Prostate gland (tissue), 2 donors: ENCODE measurements around the gene POM121L12.

Source experiments
- CTCF ChIP-seq, 4 experiments: fragments of 200-600 bp in 2 of 4; fragments of 450-650 bp in 2 of 4; sonication (generic) in 2 of 4; IDR thresholded peaks; 1 replicate in 3 of 4; 2 replicates in 1 of 4; pipeline ENCODE4 v1.5.1; 2016 to 2019; ENCODE audit warnings: antibody characterized with exemption in 4 of 4, mild to moderate bottlenecking in 2 of 4, moderate library complexity in 2 of 4
- POLR2A ChIP-seq: fragments of 450-650 bp; IDR thresholded peaks from one replicate; pipeline ENCODE4 v1.6.1; 2016; ENCODE audit warnings: antibody characterized with exemption, mild to moderate bottlenecking
- POLR2AphosphoS5 ChIP-seq: sonication (generic); formaldehyde crosslinking; IDR thresholded peaks from one replicate; pipeline ENCODE4 v1.6.1; 2017; ENCODE audit warnings: antibody characterized with exemption

GRCh38 chr7:53035499-53036412 lies at the start of gene POM121L12:
- TF ChIP-seq POLR2A (no peak), CTCF (IDR thresholded peaks at IDR 0.05) (no peak), POLR2AphosphoS5 (no peak)
